K562 treated with DMSO at 1 percent for 4 hours (cell line): Measurements from ENCODE around the gene PCDHGA8. TPM values are rescaled to one million over a fixed set of nuclear protein-coding genes. Genes with fewer than 3 reads are reported as not detected.

ENCODE experiments used
- total RNA-seq: library from RNA; unstranded; fragments of 300-600 nt; gene quantifications from 2 replicates; pipeline ENCODE4 v1.2.3, GENCODE V29; 2022; ENCODE audit not compliant: insufficient read depth

PCDHGA8 gene
- total RNA-seq, 1 experiment from 2014 or later, result 0.24 TPM

DNA sequence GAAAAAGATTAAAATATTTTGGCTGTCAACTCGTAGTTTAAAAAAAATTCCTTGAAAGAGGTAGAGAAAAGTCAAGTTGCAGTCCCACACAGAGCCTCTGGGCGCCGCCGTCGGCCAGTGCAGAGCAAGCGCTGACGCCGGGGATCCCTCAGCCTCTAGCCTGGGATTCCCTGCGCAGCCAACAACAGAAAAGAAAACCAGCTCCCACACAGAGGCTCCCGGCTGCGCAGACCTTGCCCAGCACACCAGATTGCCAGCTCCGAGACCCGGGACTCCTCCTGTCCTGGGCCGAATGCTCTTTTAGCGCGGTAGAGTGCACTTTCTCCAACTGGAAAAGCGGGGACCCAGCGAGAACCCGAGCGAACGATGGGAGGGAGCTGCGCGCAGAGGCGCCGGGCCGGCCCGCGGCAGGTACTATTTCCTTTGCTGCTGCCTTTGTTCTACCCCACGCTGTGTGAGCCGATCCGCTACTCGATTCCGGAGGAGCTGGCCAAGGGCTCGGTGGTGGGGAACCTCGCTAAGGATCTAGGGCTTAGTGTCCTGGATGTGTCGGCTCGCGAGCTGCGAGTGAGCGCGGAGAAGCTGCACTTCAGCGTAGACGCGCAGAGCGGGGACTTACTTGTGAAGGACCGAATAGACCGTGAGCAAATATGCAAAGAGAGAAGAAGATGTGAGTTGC lies 25.2 kb downstream of the PCDHGA8 start, which contains the start of gene PCDHGB7:
Gene PCDHGB7 (plus strand): TSS at position 184 of the 679 bp plus-strand sequence. CDS start 183 bp downstream, at position 367.

GRCh38 chr5:141420855-141421488 lies 28.5 kb downstream of the PCDHGA8 start, which contains the start of gene PCDHGA11:
Gene PCDHGA11 (plus strand): TSS chr5:141421051. CDS start chr5:141421228, 177 bp downstream.

DNA sequence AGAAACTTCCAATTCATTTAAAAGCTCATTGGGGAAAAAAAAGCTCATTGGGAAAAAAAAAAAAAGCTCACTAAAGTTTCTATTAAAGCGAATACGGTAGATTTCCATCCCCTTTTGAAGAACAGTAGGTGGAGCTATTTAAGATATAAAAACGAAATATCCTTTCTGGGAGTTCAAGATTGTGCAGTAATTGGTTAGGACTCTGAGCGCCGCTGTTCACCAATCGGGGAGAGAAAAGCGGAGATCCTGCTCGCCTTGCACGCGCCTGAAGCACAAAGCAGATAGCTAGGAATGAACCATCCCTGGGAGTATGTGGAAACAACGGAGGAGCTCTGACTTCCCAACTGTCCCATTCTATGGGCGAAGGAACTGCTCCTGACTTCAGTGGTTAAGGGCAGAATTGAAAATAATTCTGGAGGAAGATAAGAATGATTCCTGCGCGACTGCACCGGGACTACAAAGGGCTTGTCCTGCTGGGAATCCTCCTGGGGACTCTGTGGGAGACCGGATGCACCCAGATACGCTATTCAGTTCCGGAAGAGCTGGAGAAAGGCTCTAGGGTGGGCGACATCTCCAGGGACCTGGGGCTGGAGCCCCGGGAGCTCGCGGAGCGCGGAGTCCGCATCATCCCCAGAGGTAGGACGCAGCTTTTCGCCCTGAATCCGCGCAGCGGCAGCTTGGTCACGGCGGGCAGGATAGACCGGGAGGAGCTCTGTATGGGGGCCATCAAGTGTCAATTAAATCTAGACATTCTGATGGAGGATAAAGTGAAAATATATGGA lies 38.1 kb downstream of the PCDHGA8 start, which contains the start of gene PCDHGA12:
Gene PCDHGA12 (plus strand): TSS at position 176 of the 782 bp plus-strand sequence. CDS start 253 bp downstream, at position 429.

Other genes with a start within 250 kb of the PCDHGA8 start
- gene PCDHB6, start 242.6 kb upstream of the PCDHGA8 start, total RNA-seq, result not detected in 2 replicates
- not detected in 2 replicates for gene PCDHB7, start 220.0 kb upstream of the PCDHGA8 start, total RNA-seq
- not detected in 2 replicates for gene PCDHB8, start 214.8 kb upstream of the PCDHGA8 start, total RNA-seq
- gene PCDHB16, start 210.2 kb upstream of the PCDHGA8 start, total RNA-seq, result not detected in 2 replicates
- gene PCDHB9, start 205.5 kb upstream of the PCDHGA8 start, total RNA-seq, result not detected in 2 replicates
- not detected in 2 replicates for gene PCDHB10, start 200.3 kb upstream of the PCDHGA8 start, total RNA-seq
- not detected in 2 replicates for gene PCDHB11, start 193.0 kb upstream of the PCDHGA8 start, total RNA-seq
- gene PCDHB12, start 183.9 kb upstream of the PCDHGA8 start, total RNA-seq, result not detected in 2 replicates
- not detected in 2 replicates for gene PCDHB13, start 178.7 kb upstream of the PCDHGA8 start, total RNA-seq
- gene PCDHB14, start 169.3 kb upstream of the PCDHGA8 start, total RNA-seq, result not detected in 2 replicates
- not detected in 2 replicates for gene PCDHB15, start 147.2 kb upstream of the PCDHGA8 start, total RNA-seq
- not detected in 2 replicates for gene SLC25A2, start 88.6 kb upstream of the PCDHGA8 start, total RNA-seq
- 87.4 and 92.8 TPM in 2 replicates for gene TAF7, start 71.8 kb upstream of the PCDHGA8 start, total RNA-seq
- 0.37 TPM in 1 of 2 replicates, not detected in the other for gene PCDHGA1, start 62.1 kb upstream of the PCDHGA8 start, total RNA-seq
- 0.12 TPM in 1 of 2 replicates, not detected in the other for gene PCDHGA2, start 53.9 kb upstream of the PCDHGA8 start, total RNA-seq
- 0.46 TPM in 1 of 2 replicates, not detected in the other for gene PCDHGA3, start 48.8 kb upstream of the PCDHGA8 start, total RNA-seq
- gene PCDHGB1, start 42.5 kb upstream of the PCDHGA8 start, total RNA-seq, result not detected in 2 replicates
- gene PCDHGA4, start 37.6 kb upstream of the PCDHGA8 start, total RNA-seq, result 0.42 and 0.76 TPM in 2 replicates
- 0.48 and 0.70 TPM in 2 replicates for gene PCDHGB2, start 32.6 kb upstream of the PCDHGA8 start, total RNA-seq
- 0.16 TPM in 1 of 2 replicates, not detected in the other for gene PCDHGA5, start 28.5 kb upstream of the PCDHGA8 start, total RNA-seq
- 0.51 and 0.74 TPM in 2 replicates for gene PCDHGB3, start 22.4 kb upstream of the PCDHGA8 start, total RNA-seq
- gene PCDHGA6, start 18.7 kb upstream of the PCDHGA8 start, total RNA-seq, result 0.27 and 0.35 TPM in 2 replicates
- gene PCDHGA7, start 9.9 kb upstream of the PCDHGA8 start, total RNA-seq, result not detected in 2 replicates
- gene PCDHGB4, start 4.9 kb upstream of the PCDHGA8 start, total RNA-seq, result 0.21 TPM in 1 of 2 replicates, not detected in the other
- gene PCDHGB5, start 5.3 kb downstream of the PCDHGA8 start, total RNA-seq, result not detected in 2 replicates
- gene PCDHGA9, start 10.1 kb downstream of the PCDHGA8 start, total RNA-seq, result not detected in 2 replicates
- not detected in 2 replicates for gene PCDHGB6, start 15.4 kb downstream of the PCDHGA8 start, total RNA-seq
- not detected in 2 replicates for gene PCDHGA10, start 20.4 kb downstream of the PCDHGA8 start, total RNA-seq
- gene PCDHGB7, start 25.0 kb downstream of the PCDHGA8 start, total RNA-seq, result not detected in 2 replicates
- not detected in 2 replicates for gene PCDHGA11, start 28.4 kb downstream of the PCDHGA8 start, total RNA-seq
- gene PCDHGA12, start 37.9 kb downstream of the PCDHGA8 start, total RNA-seq, result not detected in 2 replicates
- not detected in 2 replicates for gene PCDHGC3, start 83.3 kb downstream of the PCDHGA8 start, total RNA-seq
- gene PCDHGC4, start 92.4 kb downstream of the PCDHGA8 start, total RNA-seq, result not detected in 2 replicates
- gene PCDHGC5, start 96.4 kb downstream of the PCDHGA8 start, total RNA-seq, result not detected in 2 replicates
- 152 and 168 TPM in 2 replicates for gene DIAPH1, start 226.4 kb downstream of the PCDHGA8 start, total RNA-seq
- 85.2 and 117 TPM in 2 replicates for gene HDAC3, start 244.2 kb downstream of the PCDHGA8 start, total RNA-seq
- 10.2 and 10.3 TPM in 2 replicates for gene RELL2, start 244.4 kb downstream of the PCDHGA8 start, total RNA-seq